T-cell (primary cell): ENCODE measurements around the gene TMEM45A. TPM values are rescaled to one million over a fixed set of nuclear protein-coding genes. Genes with fewer than 3 reads are reported as not detected.
"Not testable (repeated sequence)": the region's sequence is repeated elsewhere in the genome, so short reads cannot be mapped to it uniquely, and the experiment has no call there.

Source experiments
- ATAC-seq, 4 experiments: fragments of 200-7000 bp in 3 of 4; fragments of 150-1000 bp in 1 of 4; cut with Tn5 transposase; replicated peaks in 1 of 4; 1 replicate in 3 of 4; 2 replicates in 1 of 4; pipeline ENCODE4 v1.10.0; 2021; ENCODE audit warnings: moderate library complexity in 3 of 4, mild to moderate bottlenecking in 2 of 4, moderate number of reproducible peaks in 1 of 4
- CTCF ChIA-PET, 2 donors: fragments of 300-600 bp; sonication (Branson Sonifier 250); formaldehyde crosslinking; loops; one replicate each; lab custom pipeline; 2022; ENCODE audit warnings: antibody characterized with exemption in 2 of 2; lab: Charles Lee
- POLR2A ChIA-PET, 2 donors: fragments of 300-600 bp; sonication (Branson Sonifier 250); formaldehyde crosslinking; loops; one replicate each; lab custom pipeline; 2022; ENCODE audit warnings: antibody characterized with exemption in 2 of 2; lab: Charles Lee
- DNase-seq, 35 experiments: peaks; one replicate each; pipeline versions ENCODE4 v3.0.0 to v3.0.0-alpha.2; 2013 to 2023
- H3K27ac ChIP-seq: one replicate; pipeline ENCODE4 v1.5.1; 2013; ENCODE audit warnings: low read length
- H3K27me3 ChIP-seq, 2 experiments: replicated peaks in 1 of 2; 1 replicate in 1 of 2; 2 replicates in 1 of 2; pipeline versions ENCODE4 v1.6.1 to v1.7.0; 2013; ENCODE audit warnings: low read length in 1 of 2, mixed read lengths in 1 of 2; ENCODE audit not compliant: control insufficient read depth in 2 of 2, insufficient read depth in 2 of 2; ENCODE audit errors: extremely low read depth in 1 of 2
- H3K36me3 ChIP-seq, 2 donors: 1 replicate in 1 of 2; 2 replicates in 1 of 2; pipeline versions ENCODE4 v1.6.1 to v1.7.0; 2013; ENCODE audit warnings: low read length in 1 of 2; ENCODE audit not compliant: control insufficient read depth in 2 of 2, insufficient read depth in 1 of 2; ENCODE audit errors: extremely low read depth in 1 of 2
- H3K4me1 ChIP-seq, 2 experiments: 1 replicate in 1 of 2; 2 replicates in 1 of 2; pipeline versions ENCODE4 v1.6.1 to v1.7.0; 2013; ENCODE audit warnings: low read length in 2 of 2, mixed read lengths in 1 of 2; ENCODE audit not compliant: insufficient read depth in 2 of 2, control insufficient read depth in 1 of 2; ENCODE audit errors: extremely low read depth in 1 of 2
- H3K4me3 ChIP-seq, 2 donors: 1 replicate in 1 of 2; 2 replicates in 1 of 2; pipeline versions ENCODE4 v1.5.1 to v1.7.0; 2013; ENCODE audit warnings: mild to moderate bottlenecking in 2 of 2, low read length in 1 of 2, moderate library complexity in 1 of 2; ENCODE audit not compliant: control insufficient read depth in 1 of 2; ENCODE audit errors: extremely low read depth in 1 of 2
- H3K9me3 ChIP-seq: 2 replicates; pipeline ENCODE4 v1.7.0; 2013
- H3K27ac Mint-ChIP-seq, 2 donors: one replicate each; pipeline ENCODE4 v1.8.0; 2020 to 2021; ENCODE audit warnings: mild to moderate bottlenecking in 2 of 2, mixed read lengths in 2 of 2
- H3K27me3 Mint-ChIP-seq, 2 donors: one replicate each; pipeline ENCODE4 v1.8.0; 2021 to 2022; ENCODE audit warnings: mixed read lengths in 2 of 2
- H3K36me3 Mint-ChIP-seq: one replicate; pipeline ENCODE4 v1.8.0; 2021; ENCODE audit warnings: mixed read lengths
- H3K4me1 Mint-ChIP-seq, 3 donors: one replicate each; pipeline ENCODE4 v1.8.0; 2020 to 2022; ENCODE audit warnings: mixed read lengths in 3 of 3, mild to moderate bottlenecking in 1 of 3
- H3K4me3 Mint-ChIP-seq, 3 donors: one replicate each; pipeline ENCODE4 v1.8.0; 2020 to 2022; ENCODE audit warnings: mild to moderate bottlenecking in 3 of 3, mixed read lengths in 3 of 3, moderate library complexity in 3 of 3
- H3K9me3 Mint-ChIP-seq, 3 donors: one replicate each; pipeline ENCODE4 v1.8.0; 2020 to 2022; ENCODE audit warnings: mixed read lengths in 3 of 3
- WGBS: methylation state at CpG from one replicate; pipeline ENCODE4 v1.1.5; 2013; ENCODE audit warnings: missing lambda C conversion rate; ENCODE audit not compliant: insufficient coverage; 5-methylcytosine and 5-hydroxymethylcytosine counted together
- total RNA-seq, 35 experiments: library from RNA in 6 of 35; stranded (reverse) in 6 of 35; fragments of 120-200 nt in 1 of 35; gene quantifications; one replicate each; pipeline versions ENCODE4 v1.2.1 to v1.2.4 and lab custom pipeline; 2013 to 2026

TMEM45A gene
- total RNA-seq, 5 donors from 2014 or later (not counting 1 experiment from before 2014, with no cell fraction given), result 0.15 to 0.36 (median 0.18) TPM; not detected in 1

GRCh38 chr3:100478521-100478920 is 13.9 kb upstream of the TMEM45A start:
- H3K4me3 Mint-ChIP-seq, POLR2A ChIA-PET, H3K4me1 Mint-ChIP-seq, CTCF ChIA-PET, DNase-seq, H3K27ac Mint-ChIP-seq, H3K36me3 Mint-ChIP-seq, H3K9me3 Mint-ChIP-seq, ATAC-seq, H3K36me3 ChIP-seq, H3K4me1 ChIP-seq, H3K9me3 ChIP-seq, H3K4me3 ChIP-seq, H3K27me3 ChIP-seq, H3K27ac ChIP-seq: not testable (repeated sequence)
- WGBS, result 100% methylated on average over 4 of the region's 25 CpGs
- H3K27me3 Mint-ChIP-seq, result peaks cover 11% of the 10 kb centered on the region in 2 donors

- CTCF ChIA-PET, result no interaction called here
These were observed 12.3 kb upstream of the TMEM45A start for GRCh38 chr3:100480081-100480480.

GRCh38 chr3:100482176-100482575 is 10.2 kb upstream of the TMEM45A start:
- H3K9me3 Mint-ChIP-seq, result no peaks in the 10 kb centered on the region
- no peak overlapping the region for H3K4me3 Mint-ChIP-seq
- H3K4me1 Mint-ChIP-seq, result peaks cover 0 to 4% (median 0%) of the 10 kb centered on the region in 3 donors
- ChIA-PET POLR2A (no interaction called here), CTCF (interaction anchor here (0.5 to 0.6 kb wide), 2 partner anchors 8 to 360 kb away, joined by 4 to 5 read pairs; no protein-coding TSS in a partner anchor)
- no peak overlapping the region for H3K4me3 ChIP-seq
- no peaks in the 10 kb centered on the region for H3K27me3 ChIP-seq
- no peaks in the 10 kb centered on the region for H3K4me1 ChIP-seq
- H3K36me3 Mint-ChIP-seq, result no peaks in the 10 kb centered on the region
- no peak for DNase-seq
- ATAC-seq, result no peak
- H3K27me3 Mint-ChIP-seq, result peaks cover 17 to 24% of the 10 kb centered on the region in 2 donors
- no peak overlapping the region for H3K27ac ChIP-seq
- H3K9me3 ChIP-seq, result no peaks in the 10 kb centered on the region
- no peak overlapping the region for H3K27ac Mint-ChIP-seq
- no CpG with 5 or more reads among the region's 2 CpGs for WGBS
- no peaks in the 10 kb centered on the region for H3K36me3 ChIP-seq

More at GRCh38 chr3:100480081-100480480, 12.3 kb upstream of the TMEM45A start:
- Histone ChIP-seq H3K27me3 (no peaks in the 10 kb centered on the region), H3K4me3 (no peak overlapping the region), H3K9me3 (no peaks in the 10 kb centered on the region), H3K36me3 (no peaks in the 10 kb centered on the region), H3K4me1 (no peaks in the 10 kb centered on the region), H3K27ac (no peak overlapping the region)
- H3K4me1 Mint-ChIP-seq, result peaks cover 0 to 4% (median 0%) of the 10 kb centered on the region in 3 donors
- no peak for DNase-seq
- no peak overlapping the region for H3K4me3 Mint-ChIP-seq
- H3K36me3 Mint-ChIP-seq, result no peaks in the 10 kb centered on the region
- WGBS, result 86% methylated on average over 5 of the region's 5 CpGs
- H3K9me3 Mint-ChIP-seq, result no peaks in the 10 kb centered on the region
- no peak overlapping the region for H3K27ac Mint-ChIP-seq
- ATAC-seq, result no peak
- peaks cover 14 to 20% of the 10 kb centered on the region in 2 donors for H3K27me3 Mint-ChIP-seq
- POLR2A ChIA-PET, result no interaction called here

- H3K4me3 ChIP-seq, result no peak overlapping the region
- Mint-ChIP-seq H3K27ac (no peak overlapping the region), H3K27me3 (peaks cover 17 to 24% of the 10 kb centered on the region in 2 donors), H3K36me3 (no peaks in the 10 kb centered on the region), H3K4me3 (no peak overlapping the region), H3K4me1 (peaks cover 0 to 4% (median 0%) of the 10 kb centered on the region in 3 donors), H3K9me3 (no peaks in the 10 kb centered on the region)
- no peaks in the 10 kb centered on the region for H3K9me3 ChIP-seq
- H3K27ac ChIP-seq, result no peak overlapping the region
- no peaks in the 10 kb centered on the region for H3K27me3 ChIP-seq
- DNase-seq (no peak), ATAC-seq (no peak)
- POLR2A ChIA-PET, result no interaction called here
- WGBS, result 100% methylated on average over 1 of the region's 1 CpG
- no peaks in the 10 kb centered on the region for H3K36me3 ChIP-seq
- H3K4me1 ChIP-seq, result no peaks in the 10 kb centered on the region
- CTCF ChIA-PET, result no interaction called here
These were observed 8.9 kb upstream of the TMEM45A start for GRCh38 chr3:100483529-100483928.

GRCh38 chr3:100486808-100487207 is 5.6 kb upstream of the TMEM45A start:
- Histone ChIP-seq H3K36me3 (no peaks in the 10 kb centered on the region), H3K27ac (no peak overlapping the region), H3K4me3 (no peak overlapping the region), H3K27me3 (no peaks in the 10 kb centered on the region), H3K4me1 (peaks cover 0 to under 1% of the 10 kb centered on the region in 2 experiments), H3K9me3 (no peaks in the 10 kb centered on the region)
- Mint-ChIP-seq H3K27me3 (peaks cover 16 to 28% of the 10 kb centered on the region in 2 donors), H3K4me3 (no peak overlapping the region), H3K4me1 (peaks cover 0 to 6% (median 3%) of the 10 kb centered on the region in 3 donors), H3K9me3 (no peaks in the 10 kb centered on the region), H3K27ac (no peak overlapping the region), H3K36me3 (no peaks in the 10 kb centered on the region)
- 67% methylated on average over 1 of the region's 2 CpGs for WGBS
- CTCF ChIA-PET, result interaction anchor here in 1 of 2 donors (0.6 to 0.7 kb wide), 3 partner anchors 18 to 238 kb away, joined by 4 to 7 read pairs (median 5); no protein-coding TSS in a partner anchor
- ATAC-seq (no peak), DNase-seq (no peak)
- POLR2A ChIA-PET, result no interaction called here

- no peaks in the 10 kb centered on the region for H3K36me3 Mint-ChIP-seq
- POLR2A ChIA-PET, result no interaction called here
- H3K27me3 Mint-ChIP-seq, result peaks cover 15 to 23% of the 10 kb centered on the region in 2 donors
- H3K4me1 Mint-ChIP-seq, result peaks cover 10 to 16% (median 12%) of the 10 kb centered on the region in 3 donors
- no peak overlapping the region for H3K27ac Mint-ChIP-seq
- Histone ChIP-seq H3K9me3 (no peaks in the 10 kb centered on the region), H3K36me3 (no peaks in the 10 kb centered on the region), H3K27me3 (peaks cover 0 to 9% of the 10 kb centered on the region in 2 experiments), H3K27ac (no peak overlapping the region), H3K4me1 (peaks cover 5 to 11% of the 10 kb centered on the region in 2 experiments), H3K4me3 (no peak overlapping the region)
- H3K9me3 Mint-ChIP-seq, result no peaks in the 10 kb centered on the region
- no peak overlapping the region for H3K4me3 Mint-ChIP-seq
- WGBS, result no CpG with 5 or more reads among the region's 1 CpG
- CTCF ChIA-PET, result interaction anchor here in 1 of 2 donors (0.7 kb wide), 1 partner anchor 489 kb away, joined by 5 read pairs; no protein-coding TSS in a partner anchor
- DNase-seq, result no peak
- ATAC-seq, result no peak
These were observed 3.3 kb upstream of the TMEM45A start for GRCh38 chr3:100489118-100489517.
